Loucy (cell line): ENCODE results near the gene RALGDS.
"Not testable (repeated sequence)": the region's sequence is repeated elsewhere in the genome, so short reads cannot be mapped to it uniquely, and the experiment has no call there.

Experiments used
- H2AFZ ChIP-seq: fragments of 200-600 bp; sonication (generic); 2 replicates; pipeline ENCODE4 v1.6.0; 2016; ENCODE audit warnings: antibody characterized with exemption, mild to moderate bottlenecking, low read length, moderate library complexity
- H3F3A ChIP-seq: fragments of 200-600 bp; 2 replicates; pipeline ENCODE4 v1.6.0; 2016; ENCODE audit warnings: antibody characterized with exemption, low read depth, mild to moderate bottlenecking
- H3K27me3 ChIP-seq: fragments of 200-600 bp; sonication (generic); 2 replicates; pipeline ENCODE4 v1.6.1; 2014; ENCODE audit warnings: low read length, mild to moderate bottlenecking; ENCODE audit not compliant: insufficient read depth, poor library complexity, severe bottlenecking
- H3K36me3 ChIP-seq: fragments of 200-600 bp; sonication (generic); 2 replicates; pipeline ENCODE4 v1.6.1; 2016; ENCODE audit warnings: low read length; ENCODE audit not compliant: insufficient read depth
- H3K4me1 ChIP-seq: fragments of 200-600 bp; sonication (generic); 2 replicates; pipeline ENCODE4 v1.5.1; 2014; ENCODE audit warnings: low read length, mild to moderate bottlenecking; ENCODE audit not compliant: insufficient read depth, poor library complexity, severe bottlenecking
- H3K4me2 ChIP-seq: fragments of 200-600 bp; sonication (generic); 2 replicates; pipeline ENCODE4 v1.6.0; 2014; ENCODE audit warnings: antibody characterized with exemption, low read length, low read depth, mild to moderate bottlenecking; ENCODE audit not compliant: poor library complexity, severe bottlenecking
- H3K4me3 ChIP-seq: fragments of 200-600 bp; sonication (generic); 2 replicates; pipeline ENCODE4 v1.5.1; 2014; ENCODE audit warnings: low read length, mild to moderate bottlenecking, mixed read lengths; ENCODE audit not compliant: poor library complexity, severe bottlenecking
- H3K79me2 ChIP-seq: fragments of 200-600 bp; sonication (generic); 2 replicates; pipeline ENCODE4 v1.6.1; 2014; ENCODE audit warnings: low read length; ENCODE audit not compliant: insufficient read depth
- H3K9ac ChIP-seq: fragments of 200-600 bp; sonication (generic); 2 replicates; pipeline ENCODE4 v1.6.0; 2014; ENCODE audit warnings: mild to moderate bottlenecking, low read depth, low read length, moderate library complexity; ENCODE audit not compliant: poor library complexity, severe bottlenecking
- H3K9me2 ChIP-seq: fragments of 200-600 bp; sonication (generic); replicated peaks from 2 replicates; pipeline ENCODE4 v1.6.1; 2016; ENCODE audit warnings: low read depth, low read length, mixed read lengths
- H3K9me3 ChIP-seq: fragments of 200-600 bp; sonication (generic); 2 replicates; pipeline ENCODE4 v1.6.1; 2014; ENCODE audit warnings: mild to moderate bottlenecking, antibody characterized with exemption, low read length, low read depth; ENCODE audit not compliant: insufficient read depth
- H4K20me1 ChIP-seq: fragments of 200-600 bp; sonication (generic); 2 replicates; pipeline ENCODE4 v1.6.0; 2014; ENCODE audit warnings: antibody characterized with exemption, low read length, mild to moderate bottlenecking; ENCODE audit not compliant: insufficient read depth, poor library complexity, severe bottlenecking
- EZH2phosphoT487 ChIP-seq: fragments of 200-600 bp; IDR thresholded peaks from 2 replicates; pipeline ENCODE4 v1.6.1; 2018; ENCODE audit warnings: antibody characterized with exemption, mild to moderate bottlenecking, moderate library complexity, borderline replicate concordance
- TF ChIP-seq, protein P1 (sequence below): fragments of 200-600 bp; sonication (generic); conservative IDR thresholded peaks from 2 replicates; pipeline ENCODE4 v1.5.1; 2014; ENCODE audit warnings: mild to moderate bottlenecking, antibody characterized with exemption, low read length

The RALGDS gene

DNA sequence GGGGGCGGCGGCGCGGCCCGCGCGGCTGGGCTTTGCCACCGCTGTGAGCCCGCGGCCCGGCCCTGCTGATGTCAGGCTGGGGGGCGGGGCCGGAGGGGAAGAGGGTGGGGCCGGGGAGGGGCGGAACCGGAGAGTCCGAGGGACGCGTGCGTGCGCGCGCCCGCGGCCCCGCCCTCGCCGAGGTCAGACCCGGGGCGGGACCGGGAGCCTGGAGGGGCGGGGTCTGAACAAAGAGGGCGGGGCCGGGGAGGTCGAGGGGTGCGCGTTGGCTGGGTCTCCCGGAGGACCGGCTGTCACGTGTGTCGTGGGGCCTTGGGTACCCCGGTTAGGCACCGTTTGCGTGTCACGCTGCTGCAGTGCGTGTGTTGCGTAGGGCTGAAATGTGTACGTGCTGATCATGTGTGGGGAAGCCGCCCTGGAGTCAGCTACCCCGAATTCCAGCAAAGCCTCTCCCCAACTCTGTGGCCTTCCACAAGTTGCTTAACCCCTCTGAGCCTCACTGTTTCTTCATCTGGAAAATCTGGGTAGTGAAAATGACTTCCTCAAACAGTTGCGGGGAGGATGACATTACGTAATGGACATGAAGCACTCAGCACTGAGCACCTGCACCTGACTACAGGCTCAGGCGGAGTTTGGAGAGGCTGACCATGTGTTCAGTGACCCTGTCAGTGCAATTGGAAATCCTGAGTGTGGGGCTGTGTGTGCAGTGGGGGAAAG lies at the start of gene RALGDS:
Gene RALGDS, minus strand, starts transcription at position 43 of the 717 bp plus-strand sequence. CDS start 86 bp downstream, outside the sequence.
- Histone ChIP-seq H3K4me1 (peaks cover 9% of the 10 kb centered on the region), H4K20me1 (peaks cover 55% of the 10 kb centered on the region)

DNA sequence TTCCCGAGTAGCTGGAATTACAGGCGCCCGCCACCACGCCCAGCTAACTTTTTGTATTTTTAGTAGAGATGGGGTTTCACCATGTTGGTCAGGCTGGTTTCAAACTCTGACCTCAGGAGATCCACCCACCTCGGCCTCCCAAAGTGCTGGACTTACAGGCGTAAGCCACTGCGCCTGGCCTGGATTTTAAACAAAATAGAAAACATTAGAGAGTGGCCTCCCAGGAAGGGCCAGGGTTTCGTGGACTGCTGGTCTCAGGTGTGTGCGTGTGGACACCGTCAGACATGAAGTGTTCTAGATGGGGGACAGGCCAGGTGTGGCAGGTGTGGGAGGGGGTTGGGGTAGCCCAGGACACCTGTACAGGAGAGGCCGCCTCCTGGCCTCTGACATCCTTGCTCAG lies 49.7 kb upstream of the RALGDS start:
- Histone ChIP-seq H4K20me1 (no peaks in the 10 kb centered on the region), H3K4me3 (no peak overlapping the region), H3K4me1 (no peaks in the 10 kb centered on the region), H3F3A (no peaks in the 10 kb centered on the region), H3K9me3 (no peaks in the 10 kb centered on the region), H3K36me3 (no peaks in the 10 kb centered on the region), H3K27me3 (no peaks in the 10 kb centered on the region), H3K4me2 (no peak overlapping the region), H3K9ac (no peak overlapping the region), H3K79me2 (no peaks in the 10 kb centered on the region), H3K9me2 (no peaks in the 10 kb centered on the region), H2AFZ (no peak overlapping the region)
- TF ChIP-seq, protein P1, sequence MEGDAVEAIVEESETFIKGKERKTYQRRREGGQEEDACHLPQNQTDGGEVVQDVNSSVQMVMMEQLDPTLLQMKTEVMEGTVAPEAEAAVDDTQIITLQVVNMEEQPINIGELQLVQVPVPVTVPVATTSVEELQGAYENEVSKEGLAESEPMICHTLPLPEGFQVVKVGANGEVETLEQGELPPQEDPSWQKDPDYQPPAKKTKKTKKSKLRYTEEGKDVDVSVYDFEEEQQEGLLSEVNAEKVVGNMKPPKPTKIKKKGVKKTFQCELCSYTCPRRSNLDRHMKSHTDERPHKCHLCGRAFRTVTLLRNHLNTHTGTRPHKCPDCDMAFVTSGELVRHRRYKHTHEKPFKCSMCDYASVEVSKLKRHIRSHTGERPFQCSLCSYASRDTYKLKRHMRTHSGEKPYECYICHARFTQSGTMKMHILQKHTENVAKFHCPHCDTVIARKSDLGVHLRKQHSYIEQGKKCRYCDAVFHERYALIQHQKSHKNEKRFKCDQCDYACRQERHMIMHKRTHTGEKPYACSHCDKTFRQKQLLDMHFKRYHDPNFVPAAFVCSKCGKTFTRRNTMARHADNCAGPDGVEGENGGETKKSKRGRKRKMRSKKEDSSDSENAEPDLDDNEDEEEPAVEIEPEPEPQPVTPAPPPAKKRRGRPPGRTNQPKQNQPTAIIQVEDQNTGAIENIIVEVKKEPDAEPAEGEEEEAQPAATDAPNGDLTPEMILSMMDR = no peak
- no peak for TF ChIP-seq EZH2phosphoT487

More for the DNA sequence above, at the start of gene RALGDS:
- no peaks in the 10 kb centered on the region for H3K27me3 ChIP-seq
- H3K9ac ChIP-seq = peak within 1 kb of the TSS; percentile 71
- no peaks in the 10 kb centered on the region for H3K9me2 ChIP-seq
- peak within 1 kb of the TSS; percentile 92 for H3K4me2 ChIP-seq
- H2AFZ ChIP-seq = no peak within 1 kb of the TSS
- H3K9me3 ChIP-seq = no peaks in the 10 kb centered on the region
- H3K4me3 ChIP-seq = peak within 1 kb of the TSS; percentile 78
- H3F3A ChIP-seq = peaks cover 5% of the 10 kb centered on the region; the same call in 1 of the 2 replicates
- no peaks in the 10 kb centered on the region for H3K36me3 ChIP-seq
- no peak for TF ChIP-seq EZH2phosphoT487
- TF ChIP-seq, protein P1 = no peak
- peaks cover 71% of the 10 kb centered on the region for H3K79me2 ChIP-seq

DNA sequence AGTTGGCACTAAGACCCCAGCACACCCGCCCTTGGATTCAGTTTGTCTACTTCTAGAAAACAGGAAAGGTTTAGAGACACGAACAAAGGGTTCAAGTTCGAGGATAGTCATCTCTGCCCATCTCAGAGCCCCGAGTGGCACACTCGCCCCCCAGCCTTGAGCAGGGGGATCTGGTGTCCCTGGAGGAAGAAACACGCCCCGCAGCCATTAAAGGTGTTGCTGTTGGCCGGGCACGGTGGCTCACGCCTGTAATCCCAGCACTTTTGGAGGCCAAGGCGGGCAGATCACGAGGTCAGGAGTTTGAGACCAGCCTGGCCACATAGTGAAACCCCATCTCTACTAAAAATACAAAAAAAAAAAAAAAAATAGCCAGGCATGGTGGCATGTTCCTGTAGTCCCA lies 48.6 kb upstream of the RALGDS start:
- H3K9me2 ChIP-seq, H4K20me1 ChIP-seq, H3K9me3 ChIP-seq, H3K4me2 ChIP-seq, H3F3A ChIP-seq, H3K79me2 ChIP-seq, H3K27me3 ChIP-seq, H3K36me3 ChIP-seq, H3K9ac ChIP-seq, H3K4me3 ChIP-seq, H2AFZ ChIP-seq, H3K4me1 ChIP-seq: not testable (repeated sequence)

DNA sequence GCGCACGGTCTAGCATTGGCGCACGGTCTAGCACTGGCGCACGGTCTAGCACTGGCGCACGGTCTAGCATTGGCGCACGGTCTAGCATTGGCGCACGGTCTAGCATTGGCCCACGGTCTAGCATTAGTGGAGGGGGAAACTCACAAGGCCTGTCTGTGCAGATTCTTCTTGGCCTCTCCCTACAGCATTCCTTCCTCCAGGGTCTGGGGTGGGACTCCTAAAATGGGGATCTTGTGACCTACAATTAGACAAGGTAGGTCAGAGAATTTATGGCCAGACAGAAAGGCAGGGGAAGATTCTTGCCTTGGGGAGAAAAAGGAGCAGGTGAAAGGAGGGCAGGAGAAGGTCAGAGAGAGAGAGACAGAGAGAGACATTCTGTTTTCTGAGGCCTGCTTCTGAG lies 48.1 kb upstream of the RALGDS start:
- H3K4me2 ChIP-seq = no peak overlapping the region
- H3K9me3 ChIP-seq = no peaks in the 10 kb centered on the region
- no peak overlapping the region for H2AFZ ChIP-seq
- no peaks in the 10 kb centered on the region for H4K20me1 ChIP-seq
- H3F3A ChIP-seq = no peaks in the 10 kb centered on the region
- peaks cover 1% of the 10 kb centered on the region for H3K4me1 ChIP-seq
- H3K4me3 ChIP-seq = no peak overlapping the region
- no peaks in the 10 kb centered on the region for H3K9me2 ChIP-seq
- no peaks in the 10 kb centered on the region for H3K79me2 ChIP-seq
- no peak overlapping the region for H3K9ac ChIP-seq
- H3K27me3 ChIP-seq = no peaks in the 10 kb centered on the region
- no peak for TF ChIP-seq EZH2phosphoT487
- TF ChIP-seq, protein P1 = no peak
- H3K36me3 ChIP-seq = no peaks in the 10 kb centered on the region
